ENCODE measurements around the gene MIOS.

Gene MIOS

DNA sequence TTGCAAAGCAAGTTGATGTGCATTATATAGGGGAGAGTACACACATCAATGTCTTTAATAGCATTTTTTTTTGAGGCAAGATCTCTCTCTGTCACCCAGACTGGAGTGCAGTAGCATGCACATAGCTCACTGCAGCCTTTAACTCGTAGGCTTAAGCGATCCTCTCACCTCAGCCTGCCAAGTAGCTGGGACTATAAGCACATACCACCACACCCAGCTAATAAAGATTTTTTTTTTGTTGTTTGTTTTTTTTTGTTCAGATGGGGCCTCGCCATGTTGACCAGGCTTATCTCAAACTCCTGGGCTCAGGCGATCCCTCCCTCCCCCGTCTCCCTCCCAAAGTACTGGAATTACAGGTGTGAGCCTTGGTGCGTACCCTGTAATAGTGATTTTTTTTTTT lies 75.4 kb downstream of the MIOS start:
- Histone ChIP-seq H2AFZ (ENCODE audit: low read length) (no peak overlapping the region), H3K4me1 (ENCODE audit: low read length) (peaks cover 10% of the 10 kb centered on the region; the same call in 1 of the 2 replicates), H4K20me1 (ENCODE audit: insufficient read depth, low read length) (no peaks in the 10 kb centered on the region), H3K4me3 (ENCODE audit: low read length) (no peak overlapping the region), H3F3A (ENCODE audit: insufficient read depth, low read length) (no peaks in the 10 kb centered on the region), H3K9me2 (replicated peaks; ENCODE audit: insufficient read depth, low read length) (no peaks in the 10 kb centered on the region), H3K27me3 (replicated peaks; ENCODE audit: insufficient read depth, low read length) (no peaks in the 10 kb centered on the region), H3K36me3 (replicated peaks; ENCODE audit: insufficient read depth, low read length) (no peaks in the 10 kb centered on the region), H3K9ac (ENCODE audit: low read length) (no peak overlapping the region), H3K4me2 (ENCODE audit: low read depth, low read length) (no peak overlapping the region), H3K79me2 (ENCODE audit: low read length) (peaks cover 43% of the 10 kb centered on the region), H3K27ac (ENCODE audit: low read length) (no peak overlapping the region), H3K9me3 (replicated peaks; ENCODE audit: insufficient read depth, low read length) (no peaks in the 10 kb centered on the region)
- TF ChIP-seq EZH2 (optimal IDR thresholded peaks at IDR 0.05; ENCODE audit: low read depth, low read length) (no peak), EZH2phosphoT487 (IDR thresholded peaks at IDR 0.05; ENCODE audit: low read length) (no peak), CTCF (IDR thresholded peaks at IDR 0.05; ENCODE audit: low read length) (no peak)
- no peak for DNase-seq

- Histone ChIP-seq H3K4me3 (ENCODE audit: low read length) (no peak overlapping the region), H2AFZ (ENCODE audit: low read length) (no peak overlapping the region), H3K9me2 (replicated peaks; ENCODE audit: insufficient read depth, low read length) (no peaks in the 10 kb centered on the region), H3F3A (ENCODE audit: insufficient read depth, low read length) (no peaks in the 10 kb centered on the region), H3K79me2 (ENCODE audit: low read length) (peaks cover 9% of the 10 kb centered on the region; the same call in 1 of the 2 replicates), H3K36me3 (replicated peaks; ENCODE audit: insufficient read depth, low read length) (no peaks in the 10 kb centered on the region), H3K27me3 (replicated peaks; ENCODE audit: insufficient read depth, low read length) (no peaks in the 10 kb centered on the region), H3K4me1 (ENCODE audit: low read length) (no peaks in the 10 kb centered on the region), H3K9ac (ENCODE audit: low read length) (no peak overlapping the region), H3K9me3 (replicated peaks; ENCODE audit: insufficient read depth, low read length) (no peaks in the 10 kb centered on the region), H4K20me1 (ENCODE audit: insufficient read depth, low read length) (no peaks in the 10 kb centered on the region), H3K4me2 (ENCODE audit: low read depth, low read length) (no peak overlapping the region), H3K27ac (ENCODE audit: low read length) (no peak overlapping the region)
- DNase-seq: no peak
- TF ChIP-seq EZH2 (optimal IDR thresholded peaks at IDR 0.05; ENCODE audit: low read depth, low read length) (no peak), EZH2phosphoT487 (IDR thresholded peaks at IDR 0.05; ENCODE audit: low read length) (no peak), CTCF (IDR thresholded peaks at IDR 0.05; ENCODE audit: low read length) (no peak)
Measured at GRCh38 chr7:7647495-7648036, 80.9 kb downstream of the MIOS start.

DNA sequence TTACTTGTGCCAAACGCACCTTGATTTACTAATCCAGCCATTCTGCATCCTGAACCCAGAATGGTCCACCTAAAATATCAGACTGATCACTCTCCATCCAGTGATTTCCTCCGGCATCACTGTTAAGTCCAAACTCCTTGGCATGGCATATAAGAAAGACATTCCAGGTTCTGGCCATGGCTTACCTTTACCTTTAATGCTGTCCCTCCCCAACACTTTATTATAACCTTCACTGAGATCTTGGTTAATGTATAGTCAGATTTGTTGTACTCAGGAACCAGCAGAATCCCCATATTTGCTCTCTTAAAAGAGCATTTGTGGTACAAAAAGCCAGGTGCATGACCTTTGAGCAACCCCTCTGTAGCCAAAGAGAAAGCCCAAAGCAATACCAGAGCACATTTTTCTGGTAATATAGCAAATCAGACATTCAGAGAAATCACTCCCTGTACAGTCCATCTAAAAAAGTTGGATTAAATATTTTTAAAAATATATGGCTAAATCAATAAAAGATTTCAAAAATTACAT lies 84.1 kb downstream of the MIOS start:
- peaks cover 9% of the 10 kb centered on the region for H3K79me2 ChIP-seq (ENCODE audit: low read length)
- H2AFZ ChIP-seq (ENCODE audit: low read length): no peak overlapping the region
- H3K4me2 ChIP-seq (ENCODE audit: low read depth, low read length): no peak overlapping the region
- H3K27me3 ChIP-seq (replicated peaks; ENCODE audit: insufficient read depth, low read length): no peaks in the 10 kb centered on the region
- H3K9me2 ChIP-seq (replicated peaks; ENCODE audit: insufficient read depth, low read length): no peaks in the 10 kb centered on the region
- H4K20me1 ChIP-seq (ENCODE audit: insufficient read depth, low read length): no peaks in the 10 kb centered on the region
- H3F3A ChIP-seq (ENCODE audit: insufficient read depth, low read length): no peaks in the 10 kb centered on the region
- no peak for DNase-seq
- no peak overlapping the region for H3K9ac ChIP-seq (ENCODE audit: low read length)
- no peak for TF ChIP-seq CTCF (IDR thresholded peaks at IDR 0.05; ENCODE audit: low read length)
- no peak for TF ChIP-seq EZH2phosphoT487 (IDR thresholded peaks at IDR 0.05; ENCODE audit: low read length)
- no peak for TF ChIP-seq EZH2 (optimal IDR thresholded peaks at IDR 0.05; ENCODE audit: low read depth, low read length)
- H3K9me3 ChIP-seq (replicated peaks; ENCODE audit: insufficient read depth, low read length): no peaks in the 10 kb centered on the region
- no peaks in the 10 kb centered on the region for H3K4me1 ChIP-seq (ENCODE audit: low read length)
- no peaks in the 10 kb centered on the region for H3K36me3 ChIP-seq (replicated peaks; ENCODE audit: insufficient read depth, low read length)
- H3K4me3 ChIP-seq (ENCODE audit: low read length): no peak overlapping the region
- H3K27ac ChIP-seq (ENCODE audit: low read length): no peak overlapping the region

All from MM.1S (cell line).